ENCODE results near the gene RPS6KA1.
"Not testable (repeated sequence)": the region's sequence is repeated elsewhere in the genome, so short reads cannot be mapped to it uniquely, and the experiment has no call there.

Gene RPS6KA1

GRCh38 chr1:26608895-26609294, 79.3 kb downstream of the RPS6KA1 start:
- no peak for DNase-seq

DNA sequence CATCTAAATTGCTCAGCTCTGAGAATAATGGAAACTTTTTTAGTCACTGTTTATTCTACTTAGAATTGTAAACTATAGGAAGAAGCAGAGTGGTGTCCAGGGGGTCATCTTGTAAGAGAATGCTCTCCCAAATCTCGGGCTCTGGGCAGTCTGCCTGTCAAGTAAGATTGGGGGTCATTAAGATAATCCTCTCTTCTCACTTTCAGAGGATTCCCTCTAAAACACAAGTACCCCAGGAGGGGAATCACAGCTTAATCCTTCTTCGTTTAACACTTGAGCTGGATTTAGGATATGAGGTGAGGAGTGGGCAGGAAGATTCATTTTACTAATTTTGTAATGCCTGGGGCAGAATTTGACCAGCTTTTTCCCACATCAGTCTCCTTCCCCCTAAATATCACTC, 81.2 kb downstream of the RPS6KA1 start:
- no peak for DNase-seq

- not testable (repeated sequence) for DNase-seq
Measured at GRCh38 chr1:26612627-26613026, 83.1 kb downstream of the RPS6KA1 start.

DNA sequence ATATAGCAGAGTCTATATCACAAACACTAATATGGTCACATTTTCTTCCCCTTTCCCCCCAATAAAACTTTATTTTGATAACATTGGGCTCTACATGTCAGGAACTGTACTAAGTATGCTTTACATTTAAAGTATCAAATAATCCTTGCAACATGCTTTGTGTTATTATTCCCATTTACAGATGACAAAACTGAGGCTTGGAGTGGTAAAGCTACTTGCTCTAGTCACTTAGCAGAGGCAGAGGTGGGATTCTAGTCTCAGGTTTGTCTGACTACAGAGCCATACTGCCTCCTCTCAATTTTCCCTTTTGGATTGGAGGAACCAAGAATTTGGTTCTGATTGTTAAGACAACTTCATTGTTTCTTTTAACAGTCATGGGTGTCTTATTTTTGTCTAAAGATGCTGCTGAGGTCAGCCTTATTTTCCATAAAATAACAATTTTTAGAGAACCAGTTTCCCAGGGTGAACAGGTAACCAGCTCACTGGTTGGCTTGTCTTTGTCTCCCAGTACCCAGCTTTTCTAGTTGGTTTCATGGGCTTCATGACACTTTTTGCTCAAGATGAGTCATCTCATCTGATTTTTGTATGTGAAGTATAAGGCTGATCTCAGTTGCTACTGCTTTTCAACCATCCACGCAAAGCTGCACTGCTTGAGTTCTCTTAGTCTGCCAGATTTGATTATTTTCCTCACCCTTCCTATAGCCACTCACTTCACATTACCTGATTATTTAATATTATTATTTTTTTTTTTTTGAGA, 85.3 kb downstream of the RPS6KA1 start:
- no peak for DNase-seq

GRCh38 chr1:26616881-26617280, 87.3 kb downstream of the RPS6KA1 start:
- DNase-seq, result no peak

DNA sequence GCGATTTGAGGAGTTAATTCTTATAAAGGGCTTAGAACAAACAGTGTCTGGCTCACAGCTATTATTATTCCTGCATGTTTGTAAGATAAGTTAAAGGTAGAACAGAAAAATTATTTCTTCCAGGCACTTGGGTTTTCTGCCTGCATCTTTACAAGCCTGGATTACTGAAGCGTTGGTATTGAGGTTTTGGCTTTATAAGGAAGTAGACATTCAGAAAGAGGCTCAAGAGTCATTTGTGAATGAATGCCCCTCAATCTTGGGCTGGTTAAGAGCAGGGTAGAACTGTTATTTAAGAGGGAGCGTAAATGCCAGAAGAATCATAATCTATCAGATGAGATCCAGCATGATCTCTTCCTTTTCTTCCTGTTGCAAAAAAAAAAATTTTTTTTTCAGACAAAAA, 89.0 kb downstream of the RPS6KA1 start:
- DNase-seq, result no peak

Measured in NCI-H510A (cell line).